ENCODE data around the gene SLC13A3.

Gene SLC13A3

GRCh38 chr20:46512943-46513844 lies 138.1 kb downstream of the SLC13A3 start, which contains the start of gene ZNF334:
Gene ZNF334, minus strand, starts transcription at chr20:46513559. Its CDS starts 1,457 bp downstream, at chr20:46512102.
- DNase-seq = no peak

DNA sequence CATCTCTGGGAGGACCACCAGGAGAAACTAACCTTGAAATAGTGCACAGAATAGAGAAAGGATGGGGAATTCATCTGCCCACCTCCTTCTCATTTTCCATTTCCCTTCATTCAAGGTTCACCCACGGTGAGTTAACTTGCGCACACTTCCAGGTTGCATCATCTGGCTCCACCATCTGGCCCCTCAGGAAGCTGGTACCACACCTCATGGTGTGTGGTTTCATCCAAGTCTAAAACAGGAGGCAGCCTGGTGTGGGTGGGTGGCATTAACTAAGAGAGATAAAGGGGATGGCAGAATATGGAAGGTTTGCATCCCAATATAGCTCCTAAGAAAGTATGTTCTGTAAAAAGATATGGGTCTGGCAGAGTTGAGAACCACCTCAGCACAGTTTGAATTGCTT lies 141.7 kb downstream of the SLC13A3 start:
- peak; percentile 9 for DNase-seq
